AG09309 (cell line): ENCODE results near the gene FGF3.

Source experiments
- DNase-seq: peaks from one replicate; pipeline ENCODE4 v3.0.0-alpha.2; 2010; ENCODE audit warnings: low read depth
- H3K4me3 ChIP-seq: 2 replicates; pipeline ENCODE4 v1.5.1; 2011; ENCODE audit warnings: mild to moderate bottlenecking, low read depth, low read length, moderate library complexity; ENCODE audit not compliant: control insufficient read depth
- CTCF ChIP-seq: IDR thresholded peaks from 2 replicates; pipeline ENCODE4 v1.5.1; 2011; ENCODE audit warnings: mild to moderate bottlenecking, low read depth, low read length, inconsistent platforms; ENCODE audit not compliant: insufficient read depth, control insufficient read depth; ENCODE audit errors: missing control alignments

FGF3 gene

DNA sequence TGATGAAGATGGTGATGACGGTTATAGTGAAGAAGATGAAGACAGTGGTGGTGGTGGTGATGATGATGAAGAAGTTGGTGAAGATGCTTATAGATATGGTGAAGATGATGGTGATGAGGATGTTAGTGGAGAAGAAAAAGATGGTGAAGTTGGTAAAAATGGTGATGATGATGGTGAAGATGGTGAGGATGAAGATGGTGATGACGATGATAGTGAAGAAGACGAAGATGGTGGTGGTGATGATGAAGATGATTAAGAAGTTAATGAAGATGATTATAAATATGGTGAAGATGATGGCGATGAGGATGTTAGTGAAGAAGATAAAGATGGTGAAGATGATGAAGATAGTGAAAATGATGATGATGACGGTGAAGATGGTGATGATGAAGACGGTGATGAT is 25.2 kb upstream of the FGF3 start:
- no peak overlapping the region for H3K4me3 ChIP-seq
- TF ChIP-seq CTCF = no peak
- DNase-seq = no peak

GRCh38 chr11:69843529-69843921 is 24.3 kb upstream of the FGF3 start:
- TF ChIP-seq CTCF = no peak
- no peak overlapping the region for H3K4me3 ChIP-seq
- DNase-seq = no peak

DNA sequence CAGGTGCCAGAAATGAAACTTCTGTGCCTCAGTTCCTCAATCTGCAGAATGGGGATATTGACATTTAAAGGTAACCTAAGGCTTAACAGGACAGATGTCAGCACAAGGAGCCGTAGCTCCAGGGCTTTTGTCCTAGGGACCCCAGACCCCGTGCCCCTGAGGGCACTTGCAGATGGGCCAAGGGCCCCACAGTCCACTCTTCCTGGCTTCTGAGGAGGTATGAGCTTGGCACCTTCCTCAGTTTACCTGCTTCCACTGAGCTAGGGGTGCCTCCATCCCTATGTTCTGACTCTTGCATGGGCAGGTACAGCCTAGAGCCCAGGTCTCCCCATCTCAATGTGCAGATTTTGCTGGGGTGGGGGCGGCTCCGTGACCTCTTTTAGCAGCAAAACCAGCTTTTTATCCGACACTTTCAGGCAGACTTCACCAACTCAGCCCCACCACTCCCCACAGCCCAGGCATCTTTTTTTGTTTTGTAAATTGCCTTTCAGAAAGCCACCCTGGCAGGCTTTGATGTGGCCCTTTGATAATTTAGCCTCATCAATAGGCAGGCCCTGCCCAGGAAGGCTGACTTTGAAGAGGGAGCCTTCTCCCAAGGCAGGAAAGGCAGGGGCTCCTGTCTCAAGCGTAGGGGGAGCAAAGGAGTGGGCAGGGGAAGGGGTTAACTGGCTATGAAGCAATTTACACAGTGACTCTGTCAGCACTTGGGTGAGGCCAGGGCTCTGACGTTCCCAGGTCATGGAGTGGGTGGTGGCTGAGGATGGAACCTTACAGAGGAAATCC is 23.7 kb upstream of the FGF3 start:
- DNase-seq = no peak
- no peak overlapping the region for H3K4me3 ChIP-seq
- no peak for TF ChIP-seq CTCF

DNA sequence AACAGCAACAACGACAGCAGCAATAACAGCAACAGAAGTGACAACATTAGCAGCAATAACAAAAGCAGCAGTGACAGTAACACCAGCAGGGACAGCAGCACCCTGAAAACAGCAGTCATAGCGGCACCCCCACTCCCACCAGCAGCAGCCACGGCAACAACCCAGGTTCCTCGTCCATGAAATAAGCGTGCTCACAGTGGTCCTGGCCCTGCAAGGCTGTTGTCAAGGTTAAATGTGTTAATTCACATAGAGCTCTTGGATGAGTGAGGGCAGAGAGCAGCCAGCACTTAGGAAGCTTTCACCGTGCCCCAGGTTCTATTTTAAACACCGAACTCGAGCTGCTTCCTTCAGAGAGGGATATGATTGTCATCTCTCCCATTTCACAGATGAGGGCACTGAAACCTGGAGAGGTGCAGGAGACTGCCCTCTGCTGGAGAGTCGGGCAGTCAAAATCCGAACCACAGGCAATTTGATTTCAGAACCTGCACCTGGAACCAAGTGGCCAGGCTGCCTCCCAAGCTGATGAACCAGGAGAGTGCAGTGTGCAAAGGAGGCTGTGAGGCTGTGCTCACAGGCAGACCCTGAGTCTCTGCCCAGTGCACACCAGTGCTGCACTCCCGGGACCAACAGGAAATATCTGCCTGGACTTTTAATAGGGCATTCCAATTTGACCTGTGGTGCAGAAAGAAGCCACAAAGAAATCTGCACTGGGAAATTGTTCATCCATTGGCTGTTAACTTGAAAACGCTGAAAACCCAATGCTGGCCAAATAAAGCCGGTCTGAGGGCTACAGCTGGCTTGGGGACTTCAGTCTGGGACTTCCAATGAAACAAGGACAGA is 22.9 kb upstream of the FGF3 start:
- DNase-seq = no peak
- TF ChIP-seq CTCF = peak; percentile 50
- H3K4me3 ChIP-seq = no peak overlapping the region

GRCh38 chr11:69841170-69841858 is 22.1 kb upstream of the FGF3 start:
- no peak for DNase-seq
- no peak for TF ChIP-seq CTCF
- H3K4me3 ChIP-seq = no peak overlapping the region

DNA sequence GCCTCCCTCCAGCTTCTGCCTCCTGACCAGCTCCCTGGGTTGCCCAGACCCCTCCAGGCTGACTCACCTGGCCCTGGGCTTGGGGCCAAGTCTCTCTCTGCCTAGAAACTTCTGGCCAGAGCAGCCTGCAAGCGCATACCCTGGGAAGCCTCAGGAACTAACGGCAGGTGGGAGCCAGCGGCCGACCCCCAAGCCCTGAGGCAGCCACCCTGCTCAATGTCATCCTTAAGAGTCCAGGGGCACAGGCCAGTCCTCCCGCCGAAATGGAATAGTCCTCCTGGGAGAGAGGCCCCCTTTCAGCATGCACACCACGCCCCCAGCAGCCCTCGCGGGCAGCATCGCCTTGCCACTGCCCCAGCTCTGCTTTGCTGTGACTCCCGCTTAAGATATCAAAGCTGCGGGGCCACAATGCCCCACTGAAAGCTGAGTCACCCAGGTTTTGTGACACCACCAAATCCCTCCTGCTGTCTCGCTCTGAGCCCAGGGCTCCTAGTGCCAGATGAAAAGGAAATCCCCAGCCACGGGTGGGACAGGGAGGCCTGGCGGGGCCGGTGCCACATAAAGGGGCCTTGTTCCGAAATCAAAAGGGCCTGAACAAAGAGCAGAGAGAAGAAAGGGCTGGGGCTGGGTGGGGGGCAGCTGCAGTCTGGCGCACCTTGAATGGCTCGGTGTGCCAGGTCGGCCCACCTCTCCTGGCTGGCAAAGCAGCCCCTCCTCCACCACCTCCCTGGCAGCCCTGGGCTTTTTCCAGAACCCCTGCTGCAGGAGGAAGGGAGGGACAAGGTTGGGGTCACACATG is 21.4 kb upstream of the FGF3 start:
- H3K4me3 ChIP-seq = no peak overlapping the region
- TF ChIP-seq CTCF = no peak
- no peak for DNase-seq
